HG03039 (cell line): Measurements from ENCODE around the gene CTBP2.

Experiments used
- ATAC-seq: cut with Tn5 transposase; IDR thresholded peaks from one replicate; pipeline ENCODE4 v1.9.1; 2021; ENCODE audit warnings: mild to moderate bottlenecking, moderate library complexity; ENCODE audit not compliant: unreplicated experiment

Gene CTBP2

DNA sequence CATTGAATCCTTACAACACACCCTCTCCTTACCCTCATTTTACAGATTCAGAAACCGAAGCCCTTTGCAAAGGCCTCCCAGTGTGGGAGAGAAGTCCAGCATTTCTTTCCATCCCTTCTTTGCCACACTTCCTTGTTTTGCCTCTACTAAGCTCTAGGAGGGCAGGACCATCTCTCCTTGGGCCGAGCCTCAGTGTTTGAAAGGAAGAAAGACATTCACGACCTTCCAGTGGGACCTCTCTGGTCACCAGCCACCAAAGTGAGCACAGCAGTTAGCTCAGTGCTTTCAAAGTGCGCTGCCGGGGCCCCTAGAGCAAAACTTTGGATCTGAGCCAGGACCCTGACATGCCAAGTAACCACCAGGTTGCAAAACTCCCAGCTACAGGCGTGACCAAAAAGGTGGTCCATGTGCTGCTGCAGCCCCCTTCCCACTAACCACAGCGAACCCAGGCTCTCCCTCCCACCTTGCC is 12.4 kb downstream of the CTBP2 start:
- ATAC-seq = no peak

DNA sequence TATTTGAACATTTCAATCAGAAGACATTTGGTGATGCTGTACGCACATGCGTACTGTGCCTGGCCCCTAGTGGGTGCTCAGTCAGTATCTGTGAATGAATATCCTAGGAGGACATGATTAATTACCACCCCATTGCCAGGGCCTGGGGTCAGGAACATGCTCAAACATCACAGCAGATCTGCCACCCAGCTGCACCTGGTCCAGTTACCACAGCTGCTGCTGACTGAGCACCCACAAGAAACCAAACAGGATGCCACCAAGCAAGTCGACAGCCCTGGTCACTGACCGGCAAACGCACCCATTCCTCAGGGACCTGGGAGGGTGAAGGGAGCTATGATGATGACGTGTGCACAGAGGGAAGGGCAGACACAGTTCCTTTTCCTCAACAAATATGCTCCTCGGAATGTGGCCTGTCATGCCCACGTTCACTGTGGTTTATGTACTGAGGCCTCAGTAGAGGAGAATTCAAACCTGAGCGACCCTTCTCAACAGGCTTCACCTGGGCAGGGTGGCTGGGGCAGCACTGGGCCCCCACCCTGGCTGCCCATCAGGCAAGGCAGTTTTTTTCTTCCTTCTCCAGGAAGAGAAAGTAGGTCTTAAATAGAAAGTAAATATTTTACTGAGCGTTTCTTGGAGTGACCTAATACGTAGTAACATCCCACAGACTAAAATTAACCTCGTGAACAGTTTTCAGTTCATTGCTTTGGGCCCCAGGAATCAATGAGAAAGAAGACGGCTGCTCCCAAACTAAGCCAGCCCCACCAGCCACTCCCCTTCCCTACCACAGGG is 13.4 kb downstream of the CTBP2 start:
- no peak for ATAC-seq

- no peak for ATAC-seq
Measured at GRCh38 chr10:125145636-125146035, 14.7 kb downstream of the CTBP2 start.

DNA sequence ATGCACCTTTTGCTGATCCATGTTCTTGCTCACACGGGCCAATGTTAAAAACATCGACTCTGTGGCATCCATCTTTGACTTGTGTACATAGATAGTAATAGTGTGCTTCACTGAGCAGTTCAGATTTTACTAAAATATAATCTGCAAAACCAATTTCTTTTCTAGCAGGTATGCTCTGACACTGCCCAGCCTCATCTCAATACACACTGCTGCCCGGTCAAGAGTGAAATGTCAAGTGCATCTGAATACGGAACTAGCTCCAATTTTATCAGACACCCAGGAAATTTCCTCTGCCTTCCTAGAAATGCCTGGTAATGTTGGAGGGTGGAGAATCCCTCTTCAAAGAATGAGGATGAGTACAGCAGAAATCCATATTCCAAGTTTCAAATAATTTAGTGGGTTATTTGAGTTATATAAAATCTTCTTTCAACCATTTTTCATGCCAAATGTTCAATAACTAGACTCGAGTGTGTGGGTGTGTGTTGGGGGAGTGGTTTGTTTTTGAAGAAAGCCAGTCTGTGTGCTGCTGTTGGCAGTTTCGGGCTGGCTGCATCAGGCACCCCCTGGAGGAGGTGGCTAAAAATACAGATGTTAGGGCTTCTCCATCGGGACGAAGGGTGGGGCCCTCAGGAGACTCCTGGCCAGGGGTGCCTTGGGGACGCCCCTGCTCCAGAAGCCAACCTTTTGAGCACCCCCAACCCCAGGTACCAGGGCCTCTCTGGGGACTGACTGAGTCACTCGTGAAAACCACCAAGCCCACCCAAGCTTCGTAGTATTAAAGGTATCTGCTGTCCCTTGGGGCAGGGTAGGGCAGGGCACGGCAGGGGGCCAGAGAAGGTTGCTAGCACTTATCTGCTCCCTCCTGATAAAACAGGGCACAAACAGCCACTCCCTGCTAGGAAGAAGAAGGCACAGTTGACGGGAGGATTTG is 15.4 kb downstream of the CTBP2 start:
- ATAC-seq = no peak

DNA sequence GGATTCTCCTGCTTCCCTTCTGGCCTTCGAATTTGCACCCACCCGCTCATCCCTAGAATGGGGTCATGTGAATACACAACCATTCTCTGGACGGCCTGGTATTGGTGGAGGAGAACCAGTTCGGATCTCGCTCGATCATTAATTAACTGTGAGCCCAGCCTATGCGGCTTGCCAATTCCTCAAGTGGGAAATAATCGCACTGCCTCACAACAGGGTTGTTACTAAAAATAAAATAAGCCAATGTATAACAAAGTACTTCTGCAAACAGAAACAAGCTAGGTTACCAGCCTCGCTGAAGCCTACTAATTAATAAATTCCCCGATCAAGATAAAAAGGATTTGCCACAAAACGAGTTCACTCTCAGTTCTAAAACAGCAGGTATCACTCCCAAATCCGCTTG is 16.2 kb downstream of the CTBP2 start:
- no peak for ATAC-seq

DNA sequence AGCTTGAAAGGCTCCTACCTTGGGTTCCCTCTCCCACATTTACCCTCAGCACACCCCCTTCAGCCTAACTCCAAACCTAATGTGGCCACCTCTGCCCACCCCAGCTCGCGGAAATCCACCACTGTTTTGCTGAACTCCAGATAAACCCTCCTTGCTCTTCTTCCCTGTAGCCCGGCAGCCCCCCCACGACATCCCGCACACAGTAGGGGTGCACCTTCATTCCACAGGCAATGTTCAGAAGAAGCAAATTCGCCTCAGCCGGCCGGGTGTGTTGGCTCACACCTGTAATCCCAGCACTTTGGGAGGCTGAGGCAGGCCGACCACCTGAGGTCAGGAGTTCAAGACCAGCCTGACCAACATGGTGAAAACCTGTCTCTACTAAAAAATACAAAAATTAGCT is 17.4 kb downstream of the CTBP2 start:
- ATAC-seq = no peak

- no peak for ATAC-seq
Measured at GRCh38 chr10:125141860-125142484, 18.4 kb downstream of the CTBP2 start.

- no peak for ATAC-seq
Measured at GRCh38 chr10:125141150-125141859, 19.1 kb downstream of the CTBP2 start.

GRCh38 chr10:125140151-125140550 is 20.2 kb downstream of the CTBP2 start:
- ATAC-seq = no peak

DNA sequence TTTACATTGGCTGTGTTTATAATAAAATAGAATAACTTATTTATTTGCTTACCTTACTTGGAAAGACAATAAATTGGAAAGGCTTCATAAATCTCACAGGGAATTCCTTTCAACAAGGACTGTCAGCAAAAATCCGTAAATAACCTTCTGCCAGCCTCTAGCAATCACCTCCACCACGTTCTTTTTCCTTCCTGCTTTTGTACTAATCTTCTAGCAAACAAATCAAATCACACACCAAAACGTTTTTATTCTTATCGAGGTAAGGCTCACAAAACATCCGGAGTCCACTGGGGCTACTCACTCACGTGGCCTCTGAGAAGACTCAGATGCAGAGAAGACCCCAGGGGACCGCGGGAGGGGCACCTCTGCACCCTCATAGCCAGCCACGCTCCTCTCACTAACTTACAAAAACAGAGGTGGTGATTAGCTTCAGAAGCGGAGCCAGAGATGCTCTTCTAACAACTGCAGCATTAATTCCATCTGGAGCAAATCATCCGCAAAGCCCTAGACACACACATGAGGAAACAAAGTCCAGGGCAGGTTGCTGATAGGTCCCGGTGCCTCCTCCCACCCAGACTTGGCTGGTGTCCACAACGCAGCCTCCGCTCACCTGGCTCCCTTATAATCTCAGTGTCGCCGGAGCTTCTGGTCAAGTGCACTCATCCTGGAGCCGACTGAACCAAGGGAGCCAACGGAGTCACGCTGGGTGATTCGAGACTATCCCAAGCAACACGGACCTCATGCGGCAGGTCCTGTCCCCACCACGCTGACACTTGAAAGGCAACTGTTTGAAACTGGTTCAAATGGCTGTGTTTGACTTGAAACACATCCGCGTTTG is 22.5 kb downstream of the CTBP2 start:
- ATAC-seq = no peak

- ATAC-seq = no peak
Measured at GRCh38 chr10:125136087-125136486, 24.3 kb downstream of the CTBP2 start.

GRCh38 chr10:125135771-125136035 is 24.7 kb downstream of the CTBP2 start:
- no peak for ATAC-seq

- ATAC-seq = no peak
Measured at GRCh38 chr10:125134916-125135770, 25.2 kb downstream of the CTBP2 start.

DNA sequence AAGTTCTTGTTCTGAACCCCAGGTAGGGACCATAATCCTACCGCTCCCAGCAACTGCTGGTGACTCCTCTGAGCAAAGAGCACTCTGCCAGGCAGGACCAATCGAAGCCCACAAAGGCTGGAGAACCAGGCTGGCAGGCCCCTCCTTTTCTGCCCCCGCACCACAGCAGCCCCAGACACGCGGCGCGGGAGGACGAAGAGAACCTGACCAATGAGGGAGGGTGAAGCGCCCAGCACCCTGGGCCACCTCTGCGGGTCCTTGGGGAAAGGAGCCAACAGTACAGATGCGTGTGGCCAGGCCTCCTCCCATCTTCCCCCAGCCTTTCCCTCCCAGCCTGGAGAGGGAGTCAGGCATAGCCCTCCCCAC is 25.9 kb downstream of the CTBP2 start:
- no peak for ATAC-seq

DNA sequence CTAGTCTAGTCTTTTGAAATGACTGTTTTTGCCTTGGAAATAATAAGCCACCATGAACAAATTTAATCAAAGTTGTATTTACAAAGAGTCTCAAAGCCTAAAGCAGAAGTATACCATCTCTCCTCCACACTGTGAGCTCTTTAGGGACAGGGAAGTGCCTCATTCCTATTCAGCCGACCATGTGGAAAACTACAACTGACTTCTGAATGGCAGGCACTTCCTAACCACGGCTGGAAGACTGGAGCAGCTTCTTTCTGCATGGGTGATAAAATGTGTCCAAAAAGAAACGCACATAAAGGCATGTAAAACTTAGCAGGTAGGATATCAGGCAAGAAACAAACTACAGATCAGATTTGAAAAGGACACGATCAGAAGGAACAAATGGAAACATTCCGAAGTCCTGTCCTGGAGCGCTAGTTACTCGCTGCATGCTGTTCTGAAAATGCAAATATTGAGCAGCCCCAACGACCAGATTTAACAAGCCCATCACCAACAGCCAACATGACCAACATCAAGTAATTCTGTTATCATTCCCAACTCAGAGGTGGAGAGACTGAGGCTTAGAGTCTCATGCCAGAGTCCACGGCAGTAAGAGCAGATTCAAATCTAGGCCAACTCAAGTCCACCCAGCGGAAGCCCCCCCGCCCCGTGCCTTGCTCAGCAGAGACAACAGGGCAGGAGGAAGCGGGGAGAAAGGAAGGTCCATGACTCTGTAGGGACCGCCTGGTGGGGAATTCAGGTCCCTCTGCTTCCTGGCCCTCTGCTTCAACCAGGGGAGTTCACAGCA is 26.5 kb downstream of the CTBP2 start:
- no peak for ATAC-seq

DNA sequence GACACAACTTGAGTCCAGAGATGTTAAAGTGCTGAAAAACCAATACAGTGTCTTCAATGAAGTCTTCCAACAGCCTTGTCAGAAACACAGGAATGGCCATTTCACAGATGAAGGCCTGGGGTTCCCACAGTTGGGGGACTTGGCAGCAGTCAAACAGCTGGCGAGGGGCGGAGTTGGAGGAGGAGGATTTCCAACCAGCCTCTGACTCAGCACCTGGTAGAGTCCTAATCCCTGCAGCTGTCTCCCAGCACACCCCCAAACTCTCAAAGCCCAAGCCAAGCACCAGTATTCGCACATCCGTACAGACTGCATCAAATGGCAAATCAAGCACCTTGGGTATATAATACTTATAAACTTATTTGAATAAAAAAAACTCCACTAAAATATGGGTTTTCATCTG is 28.0 kb downstream of the CTBP2 start:
- ATAC-seq = no peak

GRCh38 chr10:125130916-125131315 is 29.4 kb downstream of the CTBP2 start:
- ATAC-seq = no peak

DNA sequence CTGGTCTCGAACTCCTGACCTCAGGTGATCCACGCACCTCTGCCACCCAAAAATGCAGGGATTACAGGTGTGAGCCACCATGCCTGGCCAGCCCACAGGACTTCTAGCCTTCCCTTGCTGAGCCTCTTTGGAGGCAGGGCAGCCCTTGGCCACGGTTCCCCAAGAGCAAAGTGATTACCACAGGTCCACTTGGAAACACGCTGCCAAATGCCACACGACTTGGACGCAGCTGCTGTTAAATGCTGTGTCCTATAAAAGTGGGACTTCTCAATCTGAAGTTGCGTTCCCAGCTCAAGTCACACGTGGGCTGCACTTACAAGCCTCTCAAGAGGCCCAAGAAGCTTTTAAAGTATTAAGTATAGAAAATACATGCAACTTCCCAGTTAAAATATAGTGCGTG is 30.1 kb downstream of the CTBP2 start:
- ATAC-seq = no peak

DNA sequence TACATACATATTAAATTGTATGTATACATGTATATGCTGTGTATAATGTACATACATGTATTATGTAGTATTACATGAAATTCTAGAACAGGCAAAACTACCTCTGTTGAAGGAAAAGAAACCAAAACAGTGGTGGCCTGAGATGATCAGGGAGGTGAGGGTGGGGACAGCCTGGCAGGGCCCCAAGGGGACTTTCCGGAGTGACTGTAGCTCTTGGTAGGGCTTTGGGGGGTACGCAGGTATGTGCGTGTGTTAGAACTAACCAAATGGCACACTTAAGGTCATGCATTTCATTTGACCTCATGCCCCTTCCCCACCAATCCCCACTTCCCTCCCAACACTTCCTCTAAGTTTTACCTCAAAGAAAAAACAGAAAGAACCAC is 31.3 kb downstream of the CTBP2 start:
- ATAC-seq = no peak
